Epithelial cell of proximal tubule (primary cell): Measurements from ENCODE around the gene PRR23E. TPM values are rescaled to one million over a fixed set of nuclear protein-coding genes. Genes with fewer than 3 reads are reported as not detected.

Source experiments
- DNase-seq: peaks from one replicate; pipeline ENCODE4 v3.0.0-alpha.2; 2011; ENCODE audit warnings: low read depth
- H3K4me3 ChIP-seq: 2 replicates; pipeline ENCODE4 v1.5.1; 2011; ENCODE audit warnings: low read depth, mild to moderate bottlenecking, low read length
- total RNA-seq: library from RNA; depleted of rRNA; stranded (reverse); fragments of >200 nt; gene quantifications from 2 replicates; pipeline ENCODE4 v1.2.3, GENCODE V29; 2015
- TF ChIP-seq, protein P1 (sequence below): conservative IDR thresholded peaks from 2 replicates; pipeline ENCODE4 v1.5.1; 2012; ENCODE audit warnings: low read depth, mild to moderate bottlenecking, low read length

The PRR23E gene
- total RNA-seq, 1 donor from 2014 or later: not detected

DNA sequence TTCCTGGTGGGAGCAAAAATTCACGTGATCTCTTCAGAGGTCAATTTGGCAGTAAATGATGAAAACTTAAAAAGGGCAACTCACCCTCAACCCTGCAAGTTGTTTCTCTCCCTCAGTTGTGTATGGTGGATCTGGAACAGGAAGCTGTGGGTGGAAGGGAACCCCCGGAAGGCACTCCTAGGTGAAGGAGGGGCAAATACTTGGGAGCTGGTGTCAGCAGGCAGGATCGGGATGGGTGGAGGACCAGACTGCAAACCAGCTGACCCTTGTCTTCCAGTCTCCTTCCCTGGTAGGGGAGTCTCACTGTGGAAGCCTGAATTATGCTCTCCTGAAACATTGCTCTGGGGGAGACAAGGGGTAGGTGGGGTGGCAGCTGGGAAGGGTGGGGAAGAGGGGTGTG, 33.5 kb downstream of the PRR23E start:
- TF ChIP-seq, protein P1, sequence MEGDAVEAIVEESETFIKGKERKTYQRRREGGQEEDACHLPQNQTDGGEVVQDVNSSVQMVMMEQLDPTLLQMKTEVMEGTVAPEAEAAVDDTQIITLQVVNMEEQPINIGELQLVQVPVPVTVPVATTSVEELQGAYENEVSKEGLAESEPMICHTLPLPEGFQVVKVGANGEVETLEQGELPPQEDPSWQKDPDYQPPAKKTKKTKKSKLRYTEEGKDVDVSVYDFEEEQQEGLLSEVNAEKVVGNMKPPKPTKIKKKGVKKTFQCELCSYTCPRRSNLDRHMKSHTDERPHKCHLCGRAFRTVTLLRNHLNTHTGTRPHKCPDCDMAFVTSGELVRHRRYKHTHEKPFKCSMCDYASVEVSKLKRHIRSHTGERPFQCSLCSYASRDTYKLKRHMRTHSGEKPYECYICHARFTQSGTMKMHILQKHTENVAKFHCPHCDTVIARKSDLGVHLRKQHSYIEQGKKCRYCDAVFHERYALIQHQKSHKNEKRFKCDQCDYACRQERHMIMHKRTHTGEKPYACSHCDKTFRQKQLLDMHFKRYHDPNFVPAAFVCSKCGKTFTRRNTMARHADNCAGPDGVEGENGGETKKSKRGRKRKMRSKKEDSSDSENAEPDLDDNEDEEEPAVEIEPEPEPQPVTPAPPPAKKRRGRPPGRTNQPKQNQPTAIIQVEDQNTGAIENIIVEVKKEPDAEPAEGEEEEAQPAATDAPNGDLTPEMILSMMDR: no peak
- H3K4me3 ChIP-seq: no peak overlapping the region
- DNase-seq: no peak

DNA sequence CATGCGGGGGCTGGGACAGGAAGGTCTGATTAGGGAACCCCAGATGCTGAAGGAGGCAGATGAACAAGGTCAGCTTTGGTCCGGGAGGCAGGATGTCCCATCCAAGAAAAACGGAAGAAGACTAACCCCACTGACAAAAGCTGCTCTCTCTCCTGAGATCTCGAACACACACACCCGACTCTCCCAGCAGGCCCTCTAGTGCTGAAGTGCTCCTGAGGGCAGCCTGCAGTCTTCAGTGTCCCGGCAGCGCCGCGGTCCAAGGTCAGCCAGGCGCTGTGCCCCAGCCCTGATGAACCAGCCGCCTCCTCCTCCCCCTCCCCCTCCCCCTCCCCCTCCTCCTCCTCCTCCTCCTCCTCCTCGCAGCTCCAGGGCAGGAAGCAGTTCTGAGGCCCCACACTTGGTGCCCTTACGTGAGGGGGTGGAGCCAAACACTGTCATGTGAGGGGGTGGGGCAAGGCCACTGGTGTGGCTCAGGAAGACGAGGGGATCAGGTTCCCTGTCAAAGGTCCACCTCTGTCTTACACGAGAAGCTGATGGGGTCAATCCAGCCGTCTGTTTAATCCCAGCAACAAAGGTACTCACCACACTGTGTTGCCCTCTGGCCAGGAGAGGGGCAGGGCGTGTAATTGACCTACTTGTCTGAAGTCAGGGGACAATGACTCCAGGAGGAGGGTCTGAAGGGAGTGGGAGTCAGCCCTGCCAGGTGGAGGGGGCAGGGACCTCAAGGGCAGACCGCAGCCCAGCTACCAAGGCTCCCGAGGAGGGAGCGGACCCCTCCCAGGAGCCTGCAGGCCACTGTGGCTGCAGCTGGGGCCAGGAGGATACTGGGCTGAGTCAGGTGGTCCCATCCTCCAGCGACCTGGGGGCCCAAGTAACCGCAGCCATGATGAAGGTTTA, 34.3 kb downstream of the PRR23E start:
- DNase-seq: no peak
- TF ChIP-seq, protein P1: no peak
- no peak overlapping the region for H3K4me3 ChIP-seq

DNA sequence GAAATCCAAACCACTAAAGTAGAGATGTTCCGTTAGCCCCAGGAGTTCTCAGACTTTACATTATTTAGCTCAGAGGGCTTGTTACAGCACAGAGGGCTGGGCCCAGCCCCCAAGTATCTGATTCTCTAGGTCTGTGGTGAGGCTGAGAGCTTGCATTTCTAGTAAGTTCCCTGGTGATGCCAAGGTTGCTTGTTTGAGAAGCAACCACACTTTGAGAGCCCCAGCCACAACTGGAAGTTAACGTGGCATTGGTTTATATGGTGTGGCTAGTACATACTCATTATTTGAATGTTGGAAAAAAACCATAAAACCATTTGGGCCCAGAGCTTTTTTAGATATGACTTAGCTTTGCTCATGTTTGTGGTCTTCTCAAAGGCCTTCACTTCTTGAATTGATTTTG, 35.9 kb downstream of the PRR23E start:
- TF ChIP-seq, protein P1: no peak
- no peak overlapping the region for H3K4me3 ChIP-seq

DNA sequence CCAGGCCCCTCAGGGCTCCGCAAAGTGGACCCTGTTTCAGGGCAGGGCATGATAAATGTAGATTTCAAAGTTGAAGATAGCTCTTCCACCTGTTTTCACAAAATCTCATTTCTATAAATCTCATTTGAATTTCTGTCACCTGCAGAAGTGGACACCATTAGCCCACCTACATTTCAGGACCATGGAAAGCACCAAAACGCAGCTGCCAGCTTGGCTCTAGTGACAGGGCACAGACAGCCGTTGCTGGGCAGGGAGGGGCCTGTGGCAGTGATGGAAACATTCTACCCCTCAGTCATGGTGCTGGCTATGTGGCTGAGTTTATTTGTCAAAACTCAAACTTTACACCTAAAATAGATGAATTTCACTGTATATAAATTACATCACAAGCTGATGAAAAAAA, 40.4 kb downstream of the PRR23E start:
- DNase-seq: no peak

More for the DNA sequence above, 35.9 kb downstream of the PRR23E start:
- no peak for DNase-seq

DNA sequence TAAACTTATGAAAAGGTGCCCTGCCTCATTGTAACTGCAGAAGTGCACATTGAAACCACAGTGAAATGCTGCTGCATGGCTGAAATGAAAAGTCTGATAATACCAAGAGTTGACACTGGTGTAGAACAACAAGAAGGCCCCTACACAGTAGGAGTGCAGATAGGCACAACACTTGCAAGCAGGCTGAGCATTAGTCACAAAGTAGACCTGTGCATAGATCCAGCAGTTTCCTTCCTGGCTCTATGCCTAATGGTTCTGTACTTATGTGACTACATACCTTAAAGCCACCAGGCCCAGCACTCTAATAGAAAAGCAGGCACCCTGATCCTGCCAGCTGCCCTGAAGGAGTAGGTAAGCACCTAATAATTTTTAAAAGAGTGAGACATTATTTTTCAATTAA, 41.8 kb downstream of the PRR23E start:
- no peak overlapping the region for H3K4me3 ChIP-seq
- TF ChIP-seq, protein P1: no peak
- no peak for DNase-seq

More for the DNA sequence above, 40.4 kb downstream of the PRR23E start:
- TF ChIP-seq, protein P1: no peak
- H3K4me3 ChIP-seq: no peak overlapping the region

DNA sequence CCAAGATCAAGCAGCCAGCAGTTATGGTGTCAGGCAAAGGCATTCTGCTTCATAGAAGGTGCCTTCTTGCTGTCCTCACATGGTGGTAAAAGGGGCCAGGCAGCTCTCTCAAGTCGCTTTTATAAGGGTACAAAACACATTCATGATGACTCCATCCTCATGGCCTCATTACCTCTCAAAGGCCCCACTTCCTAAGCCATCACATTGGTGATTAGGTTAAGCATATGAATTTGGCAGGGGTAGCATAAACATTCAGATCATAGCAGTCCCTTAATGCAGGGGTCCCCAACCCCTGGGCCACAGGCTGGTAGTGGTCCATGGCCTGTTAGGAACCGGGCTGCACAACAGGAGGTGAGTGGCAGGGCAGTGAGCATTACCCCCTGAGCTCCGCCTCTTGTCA, 42.8 kb downstream of the PRR23E start:
- TF ChIP-seq, protein P1: no peak
- no peak for DNase-seq

DNA sequence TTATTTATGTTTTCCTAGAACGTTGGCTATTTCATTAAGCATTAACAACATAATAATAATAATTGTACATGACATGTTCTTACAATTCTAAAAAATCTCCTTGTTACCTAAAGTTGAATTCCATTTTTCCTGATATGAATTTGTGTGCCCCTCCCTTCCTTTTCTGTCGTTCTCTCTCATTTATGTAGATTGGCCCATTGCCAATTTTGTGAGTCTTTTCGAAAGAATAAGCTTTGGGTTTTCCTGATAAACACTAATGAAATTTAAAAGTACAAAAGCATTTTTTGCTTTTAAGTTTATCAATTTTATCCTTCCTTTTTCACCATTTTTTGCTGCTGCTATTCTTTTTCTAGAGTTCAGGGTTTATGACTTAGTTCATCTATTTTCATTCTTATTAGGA, 44.9 kb downstream of the PRR23E start:
- H3K4me3 ChIP-seq: no peak overlapping the region
- TF ChIP-seq, protein P1: no peak
- no peak for DNase-seq

More for the DNA sequence above, 42.8 kb downstream of the PRR23E start:
- H3K4me3 ChIP-seq: no peak overlapping the region
